Mesenteric fat pad (tissue), 1 donor: ENCODE data around the gene CHRD. TPM values are rescaled to one million over a fixed set of nuclear protein-coding genes. Genes with fewer than 3 reads are reported as not detected.
"Not testable (repeated sequence)": the region's sequence is repeated elsewhere in the genome, so short reads cannot be mapped to it uniquely, and the experiment has no call there.

ENCODE experiments used
- DNase-seq: peaks from one replicate; pipeline ENCODE4 v3.0.0-alpha.2; 2020; ENCODE audit warnings: low spot score
- total RNA-seq: library from RNA; stranded (reverse); fragmentation: NEBNext Ultra II Directional; extraction: Animal tissue kit (Norgen Biotek cat#: 25700); gene quantifications from one replicate; pipeline ENCODE4 v1.2.1, GENCODE V29; 2021
- donor health status: DM: yes; HTN: yes; CAD: no.

CHRD gene
- total RNA-seq, 1 donor from 2014 or later: 11.3 TPM

- DNase-seq: peak; percentile 60
Measured at GRCh38 chr3:184414418-184415202, 34.8 kb downstream of the CHRD start.

- DNase-seq: no peak
Measured at GRCh38 chr3:184415203-184415490, 35.3 kb downstream of the CHRD start.

- DNase-seq: peak; percentile 85
Measured at GRCh38 chr3:184417619-184418327, 37.9 kb downstream of the CHRD start.

GRCh38 chr3:184419171-184419570, 39.3 kb downstream of the CHRD start:
- no peak for DNase-seq

- no peak for DNase-seq
Measured at GRCh38 chr3:184423561-184423960, 43.7 kb downstream of the CHRD start.

- DNase-seq: no peak
Measured at GRCh38 chr3:184426691-184427141, 46.9 kb downstream of the CHRD start.

GRCh38 chr3:184428561-184429175, 48.8 kb downstream of the CHRD start:
- DNase-seq: no peak

GRCh38 chr3:184429786-184430185, 49.9 kb downstream of the CHRD start:
- DNase-seq: no peak

GRCh38 chr3:184430940-184431339, 51.1 kb downstream of the CHRD start:
- no peak for DNase-seq

GRCh38 chr3:184433178-184433577, 53.3 kb downstream of the CHRD start:
- not testable (repeated sequence) for DNase-seq

GRCh38 chr3:184439096-184439495, 59.2 kb downstream of the CHRD start:
- no peak for DNase-seq

Other genes with a start within 250 kb of the CHRD start
- 38.9 TPM for gene EIF2B5, start 244.7 kb upstream of the CHRD start, total RNA-seq
- 68.1 TPM for gene DVL3, start 224.7 kb upstream of the CHRD start, total RNA-seq
- 389 TPM for gene AP2M1, start 205.2 kb upstream of the CHRD start, total RNA-seq
- 81.1 TPM for gene ABCF3, start 193.9 kb upstream of the CHRD start, total RNA-seq
- not detected for gene VWA5B2, start 150.5 kb upstream of the CHRD start, total RNA-seq
- gene ALG3, start 131.1 kb upstream of the CHRD start, total RNA-seq: 34.1 TPM
- 4.0 TPM for gene EEF1AKMT4, start 130.4 kb upstream of the CHRD start, total RNA-seq
- not detected for gene CAMK2N2, start 118.5 kb upstream of the CHRD start, total RNA-seq
- not detected for gene ECE2, start 104.0 kb upstream of the CHRD start, total RNA-seq
- 211 TPM for gene PSMD2, start 80.8 kb upstream of the CHRD start, total RNA-seq
- 361 TPM for gene EIF4G1, start 65.4 kb upstream of the CHRD start, total RNA-seq
- gene FAM131A, start 42.5 kb upstream of the CHRD start, total RNA-seq: 24.4 TPM
- gene CLCN2, start 18.4 kb upstream of the CHRD start, total RNA-seq: 3.8 TPM
- 51.7 TPM for gene POLR2H, start 18.3 kb upstream of the CHRD start, total RNA-seq
- gene THPO, start 1.8 kb upstream of the CHRD start, total RNA-seq: 1.1 TPM
- gene EPHB3, start 181.7 kb downstream of the CHRD start, total RNA-seq: 1.6 TPM